ENCODE data around the gene CYBA.

DNA sequence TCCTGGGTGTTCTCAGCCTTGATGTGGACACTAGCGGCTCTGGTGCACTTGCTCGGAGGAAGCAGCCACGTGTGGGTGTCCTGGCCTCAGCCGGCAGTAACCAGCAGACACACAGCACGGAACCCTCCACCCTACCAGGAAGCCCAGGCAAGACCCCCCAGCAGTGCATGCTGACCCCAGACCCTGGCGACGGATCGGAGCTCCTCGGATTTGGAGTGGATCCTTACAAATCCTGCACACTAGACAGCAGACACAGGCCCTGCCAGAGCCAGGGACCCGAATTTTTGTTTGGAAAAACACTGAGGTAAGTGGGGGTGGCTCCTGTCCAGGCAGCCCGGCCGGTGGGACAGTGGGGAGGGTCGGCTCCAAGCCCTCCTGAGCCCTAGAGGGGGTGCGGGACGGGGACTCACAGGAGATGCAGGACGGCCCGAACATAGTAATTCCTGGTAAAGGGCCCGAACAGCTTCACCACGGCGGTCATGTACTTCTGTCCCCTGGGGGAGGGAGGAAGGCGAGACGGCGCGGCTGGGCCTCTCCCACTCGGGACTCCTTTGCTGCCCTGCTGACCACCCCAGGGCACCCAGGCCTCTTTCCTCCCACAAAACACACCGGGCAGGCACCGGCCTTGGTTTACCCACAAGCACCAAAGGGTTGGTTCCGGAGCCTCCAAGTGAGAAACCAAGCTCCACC is 4.4 kb downstream of the CYBA start:
- TF ChIP-seq, protein P1, sequence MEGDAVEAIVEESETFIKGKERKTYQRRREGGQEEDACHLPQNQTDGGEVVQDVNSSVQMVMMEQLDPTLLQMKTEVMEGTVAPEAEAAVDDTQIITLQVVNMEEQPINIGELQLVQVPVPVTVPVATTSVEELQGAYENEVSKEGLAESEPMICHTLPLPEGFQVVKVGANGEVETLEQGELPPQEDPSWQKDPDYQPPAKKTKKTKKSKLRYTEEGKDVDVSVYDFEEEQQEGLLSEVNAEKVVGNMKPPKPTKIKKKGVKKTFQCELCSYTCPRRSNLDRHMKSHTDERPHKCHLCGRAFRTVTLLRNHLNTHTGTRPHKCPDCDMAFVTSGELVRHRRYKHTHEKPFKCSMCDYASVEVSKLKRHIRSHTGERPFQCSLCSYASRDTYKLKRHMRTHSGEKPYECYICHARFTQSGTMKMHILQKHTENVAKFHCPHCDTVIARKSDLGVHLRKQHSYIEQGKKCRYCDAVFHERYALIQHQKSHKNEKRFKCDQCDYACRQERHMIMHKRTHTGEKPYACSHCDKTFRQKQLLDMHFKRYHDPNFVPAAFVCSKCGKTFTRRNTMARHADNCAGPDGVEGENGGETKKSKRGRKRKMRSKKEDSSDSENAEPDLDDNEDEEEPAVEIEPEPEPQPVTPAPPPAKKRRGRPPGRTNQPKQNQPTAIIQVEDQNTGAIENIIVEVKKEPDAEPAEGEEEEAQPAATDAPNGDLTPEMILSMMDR (CRISPR knock-in tag; IDR thresholded peaks at IDR 0.05): no peak
- TF ChIP-seq ZNF20 (CRISPR knock-in tag; IDR thresholded peaks at IDR 0.05): no peak
- no peak for TF ChIP-seq CENPX (CRISPR knock-in tag; IDR thresholded peaks at IDR 0.05)
- TF ChIP-seq, protein P2, sequence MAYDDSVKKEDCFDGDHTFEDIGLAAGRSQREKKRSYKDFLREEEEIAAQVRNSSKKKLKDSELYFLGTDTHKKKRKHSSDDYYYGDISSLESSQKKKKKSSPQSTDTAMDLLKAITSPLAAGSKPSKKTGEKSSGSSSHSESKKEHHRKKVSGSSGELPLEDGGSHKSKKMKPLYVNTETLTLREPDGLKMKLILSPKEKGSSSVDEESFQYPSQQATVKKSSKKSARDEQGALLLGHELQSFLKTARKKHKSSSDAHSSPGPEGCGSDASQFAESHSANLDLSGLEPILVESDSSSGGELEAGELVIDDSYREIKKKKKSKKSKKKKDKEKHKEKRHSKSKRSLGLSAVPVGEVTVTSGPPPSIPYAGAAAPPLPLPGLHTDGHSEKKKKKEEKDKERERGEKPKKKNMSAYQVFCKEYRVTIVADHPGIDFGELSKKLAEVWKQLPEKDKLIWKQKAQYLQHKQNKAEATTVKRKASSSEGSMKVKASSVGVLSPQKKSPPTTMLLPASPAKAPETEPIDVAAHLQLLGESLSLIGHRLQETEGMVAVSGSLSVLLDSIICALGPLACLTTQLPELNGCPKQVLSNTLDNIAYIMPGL (CRISPR knock-in tag; IDR thresholded peaks at IDR 0.05; ENCODE audit: borderline replicate concordance in 1 of 2, low read depth in 1 of 2): no peak
- TF ChIP-seq ZNF766 (CRISPR knock-in tag; IDR thresholded peaks at IDR 0.05; ENCODE audit: borderline replicate concordance): no peak
- no peak for TF ChIP-seq RFX1 (IDR thresholded peaks at IDR 0.05)
- no peak for TF ChIP-seq STAG1 (CRISPR knock-in tag; IDR thresholded peaks at IDR 0.05)
- no peak for TF ChIP-seq BRCA1 (CRISPR knock-in tag; IDR thresholded peaks at IDR 0.05)
- TF ChIP-seq ZNF329 (CRISPR knock-in tag; IDR thresholded peaks at IDR 0.05; ENCODE audit: low read depth): no peak
- no peak for TF ChIP-seq KLF16 (CRISPR knock-in tag; IDR thresholded peaks at IDR 0.05)
- TF ChIP-seq NBN (conservative IDR thresholded peaks at IDR 0.05): no peak
- TF ChIP-seq ZNF30 (CRISPR knock-in tag; IDR thresholded peaks at IDR 0.05): no peak
- TF ChIP-seq, protein P3, sequence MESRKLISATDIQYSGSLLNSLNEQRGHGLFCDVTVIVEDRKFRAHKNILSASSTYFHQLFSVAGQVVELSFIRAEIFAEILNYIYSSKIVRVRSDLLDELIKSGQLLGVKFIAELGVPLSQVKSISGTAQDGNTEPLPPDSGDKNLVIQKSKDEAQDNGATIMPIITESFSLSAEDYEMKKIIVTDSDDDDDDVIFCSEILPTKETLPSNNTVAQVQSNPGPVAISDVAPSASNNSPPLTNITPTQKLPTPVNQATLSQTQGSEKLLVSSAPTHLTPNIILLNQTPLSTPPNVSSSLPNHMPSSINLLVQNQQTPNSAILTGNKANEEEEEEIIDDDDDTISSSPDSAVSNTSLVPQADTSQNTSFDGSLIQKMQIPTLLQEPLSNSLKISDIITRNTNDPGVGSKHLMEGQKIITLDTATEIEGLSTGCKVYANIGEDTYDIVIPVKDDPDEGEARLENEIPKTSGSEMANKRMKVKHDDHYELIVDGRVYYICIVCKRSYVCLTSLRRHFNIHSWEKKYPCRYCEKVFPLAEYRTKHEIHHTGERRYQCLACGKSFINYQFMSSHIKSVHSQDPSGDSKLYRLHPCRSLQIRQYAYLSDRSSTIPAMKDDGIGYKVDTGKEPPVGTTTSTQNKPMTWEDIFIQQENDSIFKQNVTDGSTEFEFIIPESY (CRISPR knock-in tag; IDR thresholded peaks at IDR 0.05): no peak
